H1 (cell line): ENCODE measurements around the gene CAPN1. TPM values are rescaled to one million over a fixed set of nuclear protein-coding genes. Genes with fewer than 3 reads are reported as not detected.

ENCODE experiments used
- CTCF ChIA-PET: fragments of 300-600 bp; sonication (Branson Sonifier 250); formaldehyde crosslinking; loops from one replicate; lab custom pipeline; 2021; ENCODE audit not compliant: partially characterized antibody; lab: Charles Lee
- POLR2A ChIA-PET: fragments of 300-600 bp; sonication (Branson Sonifier 250); formaldehyde crosslinking; loops from one replicate; lab custom pipeline; 2021; ENCODE audit warnings: inconsistent platforms; ENCODE audit not compliant: partially characterized antibody; lab: Charles Lee
- DNase-seq, 2 experiments: peaks; one replicate each; pipeline versions ENCODE4 v3.0.0 to v3.0.0-alpha.2; 2010 to 2022; ENCODE audit warnings: low spot score in 2 of 2, low read depth in 1 of 2, mixed read lengths in 1 of 2
- FAIRE-seq: peaks from 2 replicates; lab custom pipeline; 2011; peaks lifted over from hg19 to GRCh38; lab: Jason Lieb, UNC
- H2AFZ ChIP-seq: 2 replicates; pipeline ENCODE4 v1.8.1; 2012; ENCODE audit warnings: low read length, inconsistent platforms
- H2AK5ac ChIP-seq: 2 replicates; pipeline ENCODE4 v1.6.1; 2013; ENCODE audit warnings: low read depth, low read length
- H2BK120ac ChIP-seq: replicated peaks from 2 replicates; pipeline ENCODE3; 2013; ENCODE audit warnings: low read depth, low read length, inconsistent platforms
- H2BK12ac ChIP-seq: 2 replicates; pipeline ENCODE4 v1.6.1; 2013; ENCODE audit warnings: low read depth, low read length
- H2BK15ac ChIP-seq: 2 replicates; pipeline ENCODE4 v1.6.1; 2013; ENCODE audit warnings: low read length
- H2BK20ac ChIP-seq: 2 replicates; pipeline ENCODE4 v1.6.1; 2013; ENCODE audit warnings: low read length
- H2BK5ac ChIP-seq: 2 replicates; pipeline ENCODE4 v1.6.1; 2013; ENCODE audit warnings: low read depth, low read length
- H3K14ac ChIP-seq: 2 replicates; pipeline ENCODE4 v1.6.1; 2013; ENCODE audit warnings: inconsistent platforms; ENCODE audit not compliant: insufficient read length
- H3K18ac ChIP-seq: 2 replicates; pipeline ENCODE4 v1.6.1; 2013; ENCODE audit warnings: low read length; ENCODE audit errors: extremely low read depth
- H3K23ac ChIP-seq: 2 replicates; pipeline ENCODE4 v1.6.1; 2013; ENCODE audit warnings: inconsistent platforms; ENCODE audit not compliant: insufficient read length
- H3K23me2 ChIP-seq: 2 replicates; pipeline ENCODE4 v1.6.1; 2013; ENCODE audit warnings: low read depth, low read length
- H3K27ac ChIP-seq: 2 replicates; pipeline ENCODE4 v1.6.1; 2011; ENCODE audit warnings: low read depth, low read length, inconsistent platforms
- H3K27me3 ChIP-seq, 4 experiments: replicated peaks in 1 of 4; 1 replicate in 1 of 4; 2 replicates in 3 of 4; pipeline versions ENCODE4 v1.6.1 to v1.8.1; 2011 to 2013; ENCODE audit warnings: low read length in 3 of 4, mild to moderate bottlenecking in 3 of 4, inconsistent platforms in 2 of 4, mixed read lengths in 2 of 4, moderate library complexity in 1 of 4; ENCODE audit not compliant: control insufficient read depth in 3 of 4, insufficient read depth in 3 of 4; ENCODE audit errors: extremely low read depth in 1 of 4
- H3K36me3 ChIP-seq, 4 experiments: 2 replicates each; pipeline versions ENCODE4 v1.6.1 to v1.8.1; 2011 to 2013; ENCODE audit warnings: mild to moderate bottlenecking in 4 of 4, low read length in 3 of 4, moderate library complexity in 2 of 4, control low read depth in 1 of 4, inconsistent platforms in 1 of 4; ENCODE audit not compliant: insufficient read depth in 4 of 4, control insufficient read depth in 2 of 4
- H3K4ac ChIP-seq: replicated peaks from 2 replicates; pipeline ENCODE3; 2013; ENCODE audit warnings: low read length, low read depth, mixed read lengths, inconsistent platforms; ENCODE audit not compliant: insufficient read length
- H3K4me1 ChIP-seq, 4 experiments: replicated peaks in 1 of 4; 1 replicate in 1 of 4; 2 replicates in 3 of 4; pipeline versions ENCODE4 v1.6.1 to v1.8.1; 2011 to 2013; ENCODE audit warnings: low read length in 3 of 4, inconsistent platforms in 2 of 4, mixed read lengths in 1 of 4; ENCODE audit not compliant: insufficient read depth in 4 of 4, control insufficient read depth in 3 of 4
- H3K4me2 ChIP-seq, 2 experiments: 2 replicates each; pipeline versions ENCODE4 v1.6.1 to v1.8.1; 2011 to 2013; ENCODE audit warnings: low read depth in 2 of 2, low read length in 2 of 2, control low read depth in 1 of 2, inconsistent platforms in 1 of 2, mild to moderate bottlenecking in 1 of 2; ENCODE audit not compliant: insufficient read depth in 1 of 2
- H3K4me3 ChIP-seq, 4 experiments: fragments of 200-600, 300-600 bp in 1 of 4; sonication (generic), shearing (Covaris generic), sonication (Bioruptor Twin) in 1 of 4; 2 replicates each; pipeline versions ENCODE4 v1.5.1 to v1.8.1; 2011 to 2016; ENCODE audit warnings: low read length in 4 of 4, low read depth in 3 of 4, control low read depth in 2 of 4, inconsistent platforms in 2 of 4, mild to moderate bottlenecking in 2 of 4, mixed read lengths in 1 of 4, moderate library complexity in 1 of 4; ENCODE audit not compliant: insufficient read depth in 2 of 4; ENCODE audit errors: extremely low read depth in 1 of 4
- H3K56ac ChIP-seq: replicated peaks from 2 replicates; pipeline ENCODE3; 2013; ENCODE audit warnings: low read depth, mild to moderate bottlenecking, mixed read lengths, low read length, inconsistent platforms; ENCODE audit not compliant: insufficient read length
- H3K79me1 ChIP-seq: 2 replicates; pipeline ENCODE4 v1.6.1; 2013; ENCODE audit warnings: low read depth, low read length, control low read depth
- H3K79me2 ChIP-seq, 2 experiments: 2 replicates each; pipeline versions ENCODE4 v1.6.1 to v1.8.1; 2012 to 2013; ENCODE audit warnings: low read length in 2 of 2, mild to moderate bottlenecking in 2 of 2, inconsistent platforms in 1 of 2; ENCODE audit not compliant: insufficient read depth in 2 of 2, control insufficient read depth in 1 of 2
- H3K9ac ChIP-seq, 4 experiments: replicated peaks in 1 of 4; 1 replicate in 1 of 4; 2 replicates in 3 of 4; pipeline versions ENCODE4 v1.6.1 to v1.8.1; 2011 to 2013; ENCODE audit warnings: low read depth in 3 of 4, low read length in 3 of 4, control low read depth in 2 of 4, mild to moderate bottlenecking in 2 of 4, moderate library complexity in 2 of 4, inconsistent platforms in 1 of 4; ENCODE audit errors: extremely low read depth in 1 of 4
- H3K9me3 ChIP-seq, 2 experiments: 2 replicates each; pipeline versions ENCODE4 v1.6.1 to v1.8.1; 2012 to 2013; ENCODE audit warnings: mild to moderate bottlenecking in 2 of 2, moderate library complexity in 2 of 2, control low read depth in 1 of 2, inconsistent platforms in 1 of 2, low read depth in 1 of 2, low read length in 1 of 2, mixed read lengths in 1 of 2; ENCODE audit not compliant: insufficient read depth in 2 of 2
- H4K20me1 ChIP-seq, 2 experiments: replicated peaks in 1 of 2; 2 replicates each; pipeline versions ENCODE3 to v1.8.1; 2011 to 2013; ENCODE audit warnings: inconsistent platforms in 2 of 2, low read length in 2 of 2, mild to moderate bottlenecking in 1 of 2; ENCODE audit not compliant: insufficient read depth in 2 of 2, control insufficient read depth in 1 of 2
- H4K5ac ChIP-seq: 2 replicates; pipeline ENCODE4 v1.6.1; 2013; ENCODE audit warnings: low read length, low read depth, mixed read lengths, inconsistent platforms; ENCODE audit not compliant: insufficient read length
- H4K8ac ChIP-seq: 2 replicates; pipeline ENCODE4 v1.8.0; 2013; ENCODE audit warnings: mild to moderate bottlenecking, moderate library complexity, low read length, inconsistent platforms; ENCODE audit not compliant: insufficient read depth; ENCODE audit errors: extremely low read depth
- H4K91ac ChIP-seq: replicated peaks from 2 replicates; pipeline ENCODE3; 2013; ENCODE audit warnings: low read length, mixed read lengths, inconsistent platforms; ENCODE audit not compliant: insufficient read length
- CREB1 ChIP-seq: IDR thresholded peaks from 2 replicates; pipeline ENCODE4 v1.6.1; 2012; ENCODE audit warnings: inconsistent platforms
- GTF2F1 ChIP-seq: IDR thresholded peaks from 2 replicates; pipeline ENCODE4 v1.6.1; 2012; ENCODE audit warnings: low read depth, low read length, improper control_type of control experiment, borderline replicate concordance
- KDM4A ChIP-seq: IDR thresholded peaks from one replicate; pipeline ENCODE4 v1.7.1; 2012; ENCODE audit warnings: low read depth, mild to moderate bottlenecking, moderate library complexity, low read length, inconsistent platforms; ENCODE audit not compliant: severe bottlenecking
- NRF1 ChIP-seq: IDR thresholded peaks from 2 replicates; pipeline ENCODE4 v1.6.1; 2011; ENCODE audit warnings: mild to moderate bottlenecking, low read depth, low read length, improper control_type of control experiment
- PHF8 ChIP-seq: fragments of 200-600 bp; sonication (generic); conservative IDR thresholded peaks from 2 replicates; pipeline ENCODE4 v1.7.1; 2012; ENCODE audit warnings: low read depth, mild to moderate bottlenecking, inconsistent platforms, low read length, moderate library complexity
- RAD21 ChIP-seq, 2 experiments: IDR thresholded peaks in 1 of 2; conservative IDR thresholded peaks in 1 of 2; 2 replicates each; pipeline ENCODE4 v1.6.1; 2011; ENCODE audit warnings: low read depth in 2 of 2, low read length in 2 of 2, improper control_type of control experiment in 1 of 2, inconsistent platforms in 1 of 2, mild to moderate bottlenecking in 1 of 2, moderate library complexity in 1 of 2
- SIRT6 ChIP-seq: IDR thresholded peaks from one replicate; pipeline ENCODE4 v1.7.1; 2012; ENCODE audit warnings: low read length, inconsistent platforms
- SP2 ChIP-seq: IDR thresholded peaks from 2 replicates; pipeline ENCODE4 v1.6.1; 2012; ENCODE audit warnings: mild to moderate bottlenecking, low read length, inconsistent platforms
- SUZ12 ChIP-seq: fragments of 200-600 bp; sonication (generic); IDR thresholded peaks from 2 replicates; pipeline ENCODE4 v1.6.1; 2012; ENCODE audit warnings: mild to moderate bottlenecking, inconsistent platforms, low read length, moderate library complexity, mixed read lengths
- ZNF274 ChIP-seq: IDR thresholded peaks from 2 replicates; pipeline ENCODE4 v1.7.0; 2012; ENCODE audit warnings: low read length, borderline replicate concordance; ENCODE audit errors: extremely low read depth
- WGBS, 2 experiments: shearing (Covaris generic) in 1 of 2; methylation state at CpG; one replicate each; pipeline versions ENCODE4 v1.1.6 to v1.1.7; 2013 to 2015; ENCODE audit warnings: low lambda C conversion rate in 2 of 2, mixed read lengths in 2 of 2, inconsistent platforms in 1 of 2, low coverage in 1 of 2, missing lambda C conversion rate in 1 of 2; ENCODE audit not compliant: insufficient replicate concordance in 2 of 2, insufficient coverage in 1 of 2, insufficient read length in 1 of 2; ENCODE audit errors: extremely low coverage in 1 of 2, missing lambda C conversion rate in 1 of 2; 5-methylcytosine and 5-hydroxymethylcytosine counted together
- polyA plus RNA-seq, 7 experiments: library from polyadenylated mRNA; depleted of rRNA in 3 of 7; stranded (reverse) in 5 of 7; unstranded in 2 of 7; fragments of >200 nt in 5 of 7; fragments of 200-250 nt in 2 of 7; gene quantifications; 1 replicate in 5 of 7; 2 replicates in 1 of 7; 4 replicates in 1 of 7; pipeline versions ENCODE4 v1.2.1 to v1.2.3, GENCODE V29; 2011 to 2013; ENCODE audit warnings: missing spikeins in 2 of 7, mixed read lengths in 2 of 7
- total RNA-seq: library from RNA; stranded (reverse); fragmentation: NEBNext Ultra II Directional; extraction: Animal tissue kit (Norgen Biotek cat#: 25700); gene quantifications from 2 replicates; pipeline ENCODE4 v1.2.1, GENCODE V29; 2021
- TF ChIP-seq, protein P1 (sequence below): IDR thresholded peaks from 2 replicates; pipeline ENCODE4 v1.6.1; 2012; ENCODE audit warnings: inconsistent platforms
- TF ChIP-seq, protein P2 (sequence below): IDR thresholded peaks from 2 replicates; pipeline ENCODE4 v1.6.1; 2011; ENCODE audit warnings: low read length, improper control_type of control experiment

CAPN1 gene
- total and polyA plus RNA-seq, 2 of the 8 experiments (the other 6 are each of a cell fraction or from before 2014, with no cell fraction given), result 194 to 233 TPM

DNA sequence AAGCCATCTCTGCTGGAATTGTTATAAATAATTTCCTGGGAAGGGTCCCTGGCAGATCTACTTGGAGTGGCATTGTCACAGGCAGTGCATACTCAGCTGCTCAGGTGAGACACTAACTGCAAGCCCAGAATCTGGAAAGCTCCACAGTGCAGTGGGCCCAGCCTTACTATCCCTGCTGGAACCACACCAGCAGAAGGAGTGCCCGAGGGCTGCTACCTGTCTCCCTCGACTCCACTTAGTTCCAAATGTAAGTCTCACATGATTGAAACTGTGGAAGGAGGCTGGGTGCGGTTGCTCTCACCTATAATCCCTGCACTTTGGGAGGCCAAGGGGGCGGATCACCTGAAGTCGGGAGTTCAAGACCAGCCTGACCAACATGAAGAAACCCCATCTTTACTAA is 33.1 kb upstream of the CAPN1 start:
- Histone ChIP-seq H4K5ac (no peak overlapping the region), H3K14ac (no peak overlapping the region), H2BK5ac (no peak overlapping the region), H2BK120ac (no peak overlapping the region), H2BK20ac (no peak overlapping the region), H3K4me2 (no peak overlapping the region), H2BK12ac (no peak overlapping the region), H3K79me1 (no peaks in the 10 kb centered on the region), H4K91ac (no peak overlapping the region), H3K56ac (no peak overlapping the region), H2AK5ac (no peak overlapping the region), H4K8ac (no peak overlapping the region), H2BK15ac (no peak overlapping the region), H3K79me2 (no peaks in the 10 kb centered on the region), H3K23ac (no peak overlapping the region), H3K27ac (no peak overlapping the region), H2AFZ (no peak overlapping the region), H3K4me3 (no peak overlapping the region), H3K18ac (no peak overlapping the region), H3K4ac (no peak overlapping the region), H3K9ac (no peak overlapping the region), H3K27me3 (no peaks in the 10 kb centered on the region), H3K4me1 (no peaks in the 10 kb centered on the region), H4K20me1 (no peaks in the 10 kb centered on the region), H3K36me3 (no peaks in the 10 kb centered on the region), H3K9me3 (peaks cover 0 to 7% of the 10 kb centered on the region in 2 experiments; a peak in 1 of 4 replicates), H3K23me2 (no peaks in the 10 kb centered on the region)
- CTCF ChIA-PET, result interaction anchor here (1.0 kb wide), 1 partner anchor 33 kb away, joined by 3 read pairs; the partner anchor contains the start of gene CAPN1
- DNase-seq (no peak), FAIRE-seq (no peak)
- WGBS, 2 experiments, result 89% methylated on average over 5 of the region's 5 CpGs; no CpG with 5 or more reads in 1 of the 2 experiments
- POLR2A ChIA-PET, result interaction anchor here (1.0 to 1.1 kb wide), 2 partner anchors 12 to 18 kb away, joined by 3 to 4 read pairs; no protein-coding TSS in a partner anchor
- TF ChIP-seq SUZ12 (no peak), CREB1 (no peak), RAD21 (IDR thresholded peaks at IDR 0.05 in 1 of 2, conservative IDR thresholded peaks at IDR 0.05 in 1 of 2; ENCODE audit: low read depth in 2 of 2, low read length in 2 of 2) (no peak), SP2 (no peak), ZNF274 (no peak), KDM4A (no peak), NRF1 (no peak), GTF2F1 (no peak), PHF8 (no peak), SIRT6 (no peak)
- TF ChIP-seq, protein P1, sequence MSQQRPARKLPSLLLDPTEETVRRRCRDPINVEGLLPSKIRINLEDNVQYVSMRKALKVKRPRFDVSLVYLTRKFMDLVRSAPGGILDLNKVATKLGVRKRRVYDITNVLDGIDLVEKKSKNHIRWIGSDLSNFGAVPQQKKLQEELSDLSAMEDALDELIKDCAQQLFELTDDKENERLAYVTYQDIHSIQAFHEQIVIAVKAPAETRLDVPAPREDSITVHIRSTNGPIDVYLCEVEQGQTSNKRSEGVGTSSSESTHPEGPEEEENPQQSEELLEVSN, result no peak
- TF ChIP-seq, protein P2, sequence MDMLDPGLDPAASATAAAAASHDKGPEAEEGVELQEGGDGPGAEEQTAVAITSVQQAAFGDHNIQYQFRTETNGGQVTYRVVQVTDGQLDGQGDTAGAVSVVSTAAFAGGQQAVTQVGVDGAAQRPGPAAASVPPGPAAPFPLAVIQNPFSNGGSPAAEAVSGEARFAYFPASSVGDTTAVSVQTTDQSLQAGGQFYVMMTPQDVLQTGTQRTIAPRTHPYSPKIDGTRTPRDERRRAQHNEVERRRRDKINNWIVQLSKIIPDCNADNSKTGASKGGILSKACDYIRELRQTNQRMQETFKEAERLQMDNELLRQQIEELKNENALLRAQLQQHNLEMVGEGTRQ, result no peak
